Measurements from ENCODE around the gene CUL3. TPM values are rescaled to one million over a fixed set of nuclear protein-coding genes. Genes with fewer than 3 reads are reported as not detected.

The CUL3 gene
- total RNA-seq, 1 experiment from 2014 or later = 86.2 TPM

GRCh38 chr2:224469374-224469964 lies 115.7 kb downstream of the CUL3 start:
- POLR2A ChIA-PET = interaction anchor here (0.6 to 1.3 kb wide), 7 partner anchors 12 to 221 kb away, joined by 3 to 6 read pairs (median 4); no protein-coding TSS in a partner anchor
- H3K9me3 Mint-ChIP-seq = peaks cover 4% of the 10 kb centered on the region; the same call in 1 of the 2 replicates
- DNase-seq (ENCODE audit: low spot score) (no peak), ATAC-seq (peak; percentile 49)
- TF ChIP-seq RORB (CRISPR knock-in tag; IDR thresholded peaks at IDR 0.05) (no peak), ZNF396 (CRISPR knock-in tag; IDR thresholded peaks at IDR 0.05; ENCODE audit: borderline replicate concordance) (no peak), ZNF532 (CRISPR knock-in tag; IDR thresholded peaks at IDR 0.05; ENCODE audit: borderline replicate concordance) (no peak), SOX15 (CRISPR knock-in tag; IDR thresholded peaks at IDR 0.05) (no peak), ESRRA (CRISPR knock-in tag; IDR thresholded peaks at IDR 0.05; ENCODE audit: borderline replicate concordance) (no peak), ZNF219 (CRISPR knock-in tag; IDR thresholded peaks at IDR 0.05; ENCODE audit: borderline replicate concordance) (no peak), RELA (CRISPR knock-in tag; IDR thresholded peaks at IDR 0.05; ENCODE audit: borderline replicate concordance) (no peak), CREM (CRISPR knock-in tag; IDR thresholded peaks at IDR 0.05) (no peak)
- H3K27me3 Mint-ChIP-seq (ENCODE audit: low read depth) = no peaks in the 10 kb centered on the region
- H3K4me3 Mint-ChIP-seq = no peak overlapping the region
- peaks cover 4% of the 10 kb centered on the region for H3K36me3 Mint-ChIP-seq
- H3K4me1 Mint-ChIP-seq = peaks cover 16% of the 10 kb centered on the region
- CTCF ChIA-PET = interaction anchor here (0.7 to 1.3 kb wide), 3 partner anchors 20 to 110 kb away, joined by 3 read pairs; no protein-coding TSS in a partner anchor
- H3K27ac Mint-ChIP-seq = no peak overlapping the region

GRCh38 chr2:224466304-224466895 lies 118.8 kb downstream of the CUL3 start:
- Mint-ChIP-seq H3K36me3 (peaks cover 3% of the 10 kb centered on the region; the same call in 1 of the 2 replicates), H3K4me3 (no peak overlapping the region), H3K27ac (no peak overlapping the region), H3K9me3 (peaks cover 18% of the 10 kb centered on the region), H3K27me3 (ENCODE audit: low read depth) (no peaks in the 10 kb centered on the region; the same call in 1 of the 2 replicates), H3K4me1 (peaks cover 16% of the 10 kb centered on the region)
- TF ChIP-seq ATF6 (CRISPR knock-in tag; IDR thresholded peaks at IDR 0.05) (no peak), ERG (CRISPR knock-in tag; IDR thresholded peaks at IDR 0.05) (no peak), ETV6 (CRISPR knock-in tag; IDR thresholded peaks at IDR 0.05) (no peak), NR2C2 (CRISPR knock-in tag; IDR thresholded peaks at IDR 0.05) (no peak), GRHL2 (CRISPR knock-in tag; IDR thresholded peaks at IDR 0.05; ENCODE audit: insufficient replicate concordance, severe bottlenecking) (no peak), RORB (CRISPR knock-in tag; IDR thresholded peaks at IDR 0.05) (no peak), ZNF416 (CRISPR knock-in tag; IDR thresholded peaks at IDR 0.05) (no peak), ZNF317 (CRISPR knock-in tag; IDR thresholded peaks at IDR 0.05; ENCODE audit: borderline replicate concordance, low read depth) (no peak), E2F4 (CRISPR knock-in tag; IDR thresholded peaks at IDR 0.05; ENCODE audit: borderline replicate concordance, low read depth) (no peak), ZBTB43 (CRISPR knock-in tag; IDR thresholded peaks at IDR 0.05) (no peak), OVOL2 (CRISPR knock-in tag; IDR thresholded peaks at IDR 0.05; ENCODE audit: borderline replicate concordance) (no peak), USF1 (CRISPR knock-in tag; IDR thresholded peaks at IDR 0.05) (no peak), ZMAT4 (CRISPR knock-in tag; IDR thresholded peaks at IDR 0.05) (no peak), ZNF671 (CRISPR knock-in tag; IDR thresholded peaks at IDR 0.05) (no peak)
- ChIA-PET CTCF (interaction anchor here (0.6 to 2.3 kb wide), 3 partner anchors 119 to 620 kb away, joined by 3 to 5 read pairs (median 3); no protein-coding TSS in a partner anchor), POLR2A (interaction anchor here (0.6 to 1.2 kb wide), 2 partner anchors 23 to 223 kb away, joined by 3 read pairs; no protein-coding TSS in a partner anchor)
- ATAC-seq (peak; percentile 40), DNase-seq (ENCODE audit: low spot score) (no peak)

Measured in WTC11 (cell line).